GM10266 (cell line): ENCODE measurements around the gene VMAC.

Experiments
- DNase-seq: peaks from one replicate; pipeline ENCODE4 v3.0.0; 2012; ENCODE audit errors: extremely low spot score
- CTCF ChIP-seq: IDR thresholded peaks from 2 replicates; pipeline ENCODE4 v1.5.1; 2012; ENCODE audit warnings: mild to moderate bottlenecking, low read depth; ENCODE audit not compliant: control insufficient read depth, insufficient read depth; ENCODE audit errors: missing control alignments

The VMAC gene

DNA sequence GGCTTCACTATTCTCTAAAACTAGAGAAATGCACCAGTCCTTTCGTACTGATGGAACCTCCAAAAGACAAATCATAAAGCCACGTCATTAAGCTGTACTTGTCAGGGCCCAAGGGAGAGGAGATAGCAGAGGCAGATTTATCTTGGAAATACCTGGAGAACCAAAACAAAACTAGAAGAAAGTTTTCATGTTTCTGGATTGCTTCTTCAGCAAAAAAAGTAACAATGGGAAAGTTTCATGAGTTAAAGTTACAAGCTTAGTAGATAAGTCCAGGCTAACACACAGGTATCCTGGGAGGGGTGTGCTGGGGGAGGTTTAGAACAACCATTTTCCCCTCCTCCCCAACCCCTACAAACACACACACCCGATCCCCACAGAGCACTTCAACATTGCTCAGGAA, 51.7 kb downstream of the VMAC start:
- TF ChIP-seq CTCF = no peak
- no peak for DNase-seq

- no peak for TF ChIP-seq CTCF
- no peak for DNase-seq
Measured at GRCh38 chr19:5956728-5957127, 52.1 kb downstream of the VMAC start.

- DNase-seq = no peak
- TF ChIP-seq CTCF = no peak
Measured at GRCh38 chr19:5957170-5957569, 52.5 kb downstream of the VMAC start.

DNA sequence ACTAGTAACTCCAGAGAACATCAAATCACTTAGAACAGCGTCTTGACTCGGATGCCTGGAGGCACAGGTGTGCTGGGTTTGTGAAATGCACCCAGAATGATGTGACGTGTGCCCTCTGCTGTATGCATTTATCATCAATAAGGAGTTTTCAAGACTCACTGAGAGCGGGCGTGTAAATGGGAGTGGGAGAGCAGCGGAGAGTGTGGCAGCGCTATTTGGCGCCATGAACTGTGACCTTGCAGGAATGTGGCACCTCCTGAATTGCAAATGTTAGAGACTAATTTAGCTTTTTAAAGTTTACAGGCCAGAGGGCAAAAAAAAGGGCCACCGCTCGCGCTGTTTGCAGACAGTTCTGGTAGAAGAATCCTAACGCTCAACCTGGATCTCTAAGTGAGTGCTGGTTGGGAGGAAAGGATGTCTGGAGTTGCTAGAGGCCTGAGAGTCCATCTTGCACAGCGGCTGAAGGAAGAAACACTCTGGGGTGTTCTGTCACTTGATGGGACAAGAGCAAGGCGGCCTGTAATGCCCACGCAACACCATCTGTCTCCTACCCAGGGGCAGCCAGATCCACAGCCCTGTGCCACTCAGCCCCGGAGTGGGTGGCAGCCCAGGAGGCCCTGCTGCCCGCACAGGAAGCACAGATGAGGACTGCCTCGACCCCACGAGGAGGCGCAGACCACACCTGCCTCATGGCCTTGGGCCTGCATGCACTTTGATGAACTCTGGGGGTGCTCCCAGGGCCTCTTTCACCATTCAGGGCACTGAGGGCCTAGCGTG, 53.6 kb downstream of the VMAC start:
- no peak for DNase-seq

DNA sequence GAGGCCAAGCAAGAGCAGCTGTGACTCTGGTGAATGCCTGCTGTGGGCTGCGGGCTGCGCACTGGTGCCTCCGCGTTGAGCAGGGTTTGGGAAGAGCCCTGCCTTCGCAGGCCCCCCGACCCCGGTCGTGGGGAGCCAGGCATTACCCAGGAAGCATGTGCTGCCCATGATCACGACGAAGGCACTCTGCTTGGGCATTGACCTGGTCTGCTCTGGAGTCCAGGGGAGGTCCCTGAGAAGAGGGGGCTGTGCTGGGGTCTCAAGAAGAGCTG, 54.1 kb downstream of the VMAC start:
- TF ChIP-seq CTCF = no peak
- DNase-seq = no peak

More for the DNA sequence above, 53.6 kb downstream of the VMAC start:
- no peak for TF ChIP-seq CTCF

DNA sequence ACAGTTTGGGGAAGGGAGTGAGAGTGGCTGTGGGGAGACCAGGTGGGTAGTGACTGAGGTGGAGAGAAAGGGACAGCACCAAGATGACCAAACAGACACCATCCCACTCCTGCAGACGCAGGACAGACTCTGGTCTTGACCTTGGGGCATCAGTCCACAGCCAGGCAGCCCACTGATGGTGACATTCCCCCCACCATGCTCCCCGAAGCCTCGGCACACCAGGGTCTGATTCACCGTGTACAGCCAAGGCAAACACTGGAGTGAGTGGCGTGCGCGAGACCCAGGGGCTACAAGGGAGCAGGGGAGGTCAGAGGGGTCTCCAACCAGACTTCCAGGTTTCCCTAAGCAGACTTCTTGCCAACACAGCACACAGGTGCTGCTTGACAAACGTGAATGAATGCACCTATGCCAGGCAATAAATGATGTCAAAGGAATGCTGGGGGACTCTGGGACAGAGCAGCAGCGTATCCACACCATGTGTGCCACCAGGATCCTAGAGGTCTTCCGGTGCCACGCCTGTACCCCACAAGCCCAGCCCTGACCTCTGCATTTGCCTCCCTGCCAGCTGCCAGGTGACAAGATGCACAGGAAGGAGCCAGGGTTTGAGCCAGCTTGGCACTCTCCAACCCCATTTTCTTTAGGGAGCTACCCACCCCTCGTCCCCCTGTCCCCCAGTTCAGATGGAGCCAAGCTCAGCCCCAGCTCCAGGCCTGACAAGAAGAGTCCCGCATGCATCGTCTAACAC, 54.8 kb downstream of the VMAC start:
- TF ChIP-seq CTCF = no peak
- DNase-seq = no peak
